Esophagus squamous epithelium (tissue), 4 donors: ENCODE results near the gene CNIH2.
"Not testable (repeated sequence)": the region's sequence is repeated elsewhere in the genome, so short reads cannot be mapped to it uniquely, and the experiment has no call there.

Source experiments
- POLR2A ChIP-seq, 4 donors: fragments of 450-650 bp; IDR thresholded peaks; one replicate each; pipeline ENCODE4 v1.6.1; 2017; ENCODE audit warnings: antibody characterized with exemption in 4 of 4, mild to moderate bottlenecking in 4 of 4, moderate library complexity in 3 of 4
- TF ChIP-seq, protein P1 (sequence below), 6 experiments: fragments of 450-650 bp in 4 of 6; fragments of 200-600 bp in 2 of 6; sonication (generic) in 2 of 6; IDR thresholded peaks; one replicate each; pipeline ENCODE4 v1.5.1; 2016 to 2019; ENCODE audit warnings: antibody characterized with exemption in 6 of 6, mild to moderate bottlenecking in 4 of 6, moderate library complexity in 4 of 6

DNA sequence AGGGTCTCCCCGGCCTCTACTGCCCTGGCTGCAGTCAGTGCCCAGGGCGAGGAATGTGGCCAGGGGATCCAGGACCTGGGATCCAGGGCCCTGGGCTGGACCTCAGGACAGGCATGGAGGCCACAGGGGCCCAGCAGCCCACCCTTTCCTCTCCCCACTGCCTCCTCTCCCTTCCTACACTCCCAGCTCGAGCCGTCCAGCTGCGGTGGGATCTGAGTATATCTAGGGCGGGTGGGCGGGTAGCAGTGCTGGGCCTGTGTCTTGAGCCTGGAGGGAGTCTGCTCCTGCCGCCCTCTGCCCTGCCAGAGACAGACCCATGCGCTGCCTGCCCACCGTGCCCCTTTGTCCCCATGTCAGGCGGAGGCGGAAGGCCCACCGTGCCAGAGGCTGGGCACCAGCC, 1.4 kb upstream of the CNIH2 start:
- TF ChIP-seq, protein P1, sequence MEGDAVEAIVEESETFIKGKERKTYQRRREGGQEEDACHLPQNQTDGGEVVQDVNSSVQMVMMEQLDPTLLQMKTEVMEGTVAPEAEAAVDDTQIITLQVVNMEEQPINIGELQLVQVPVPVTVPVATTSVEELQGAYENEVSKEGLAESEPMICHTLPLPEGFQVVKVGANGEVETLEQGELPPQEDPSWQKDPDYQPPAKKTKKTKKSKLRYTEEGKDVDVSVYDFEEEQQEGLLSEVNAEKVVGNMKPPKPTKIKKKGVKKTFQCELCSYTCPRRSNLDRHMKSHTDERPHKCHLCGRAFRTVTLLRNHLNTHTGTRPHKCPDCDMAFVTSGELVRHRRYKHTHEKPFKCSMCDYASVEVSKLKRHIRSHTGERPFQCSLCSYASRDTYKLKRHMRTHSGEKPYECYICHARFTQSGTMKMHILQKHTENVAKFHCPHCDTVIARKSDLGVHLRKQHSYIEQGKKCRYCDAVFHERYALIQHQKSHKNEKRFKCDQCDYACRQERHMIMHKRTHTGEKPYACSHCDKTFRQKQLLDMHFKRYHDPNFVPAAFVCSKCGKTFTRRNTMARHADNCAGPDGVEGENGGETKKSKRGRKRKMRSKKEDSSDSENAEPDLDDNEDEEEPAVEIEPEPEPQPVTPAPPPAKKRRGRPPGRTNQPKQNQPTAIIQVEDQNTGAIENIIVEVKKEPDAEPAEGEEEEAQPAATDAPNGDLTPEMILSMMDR (IDR thresholded peaks at IDR 0.05) = not testable (repeated sequence)
- not testable (repeated sequence) for TF ChIP-seq POLR2A (IDR thresholded peaks at IDR 0.05)
